CD4-positive, CD25-positive, alpha-beta regulatory T cell (primary cell): ENCODE data around the gene SCGB3A2. TPM values are rescaled to one million over a fixed set of nuclear protein-coding genes. Genes with fewer than 3 reads are reported as not detected.

Experiments used
- ATAC-seq, 2 donors: fragments of 150-1000 bp; cut with Tn5 transposase; one replicate each; pipeline ENCODE4 v1.10.0; 2021; ENCODE audit warnings: low read depth in 2 of 2, moderate number of reproducible peaks in 2 of 2, moderate library complexity in 1 of 2
- DNase-seq, 3 donors: peaks; one replicate each; pipeline versions ENCODE4 v3.0.0 to v3.0.0-alpha.2; 2012 to 2022; ENCODE audit warnings: mixed read lengths in 1 of 3
- H3K27ac ChIP-seq: one replicate; pipeline ENCODE4 v1.7.0; 2013; ENCODE audit warnings: mild to moderate bottlenecking, low read length; ENCODE audit not compliant: insufficient read depth, poor library complexity, severe bottlenecking
- H3K27me3 ChIP-seq: one replicate; pipeline ENCODE4 v1.7.0; 2013; ENCODE audit warnings: low read length; ENCODE audit not compliant: control insufficient read depth, insufficient read depth
- H3K36me3 ChIP-seq: one replicate; pipeline ENCODE4 v1.7.0; 2013; ENCODE audit warnings: mild to moderate bottlenecking, low read length, moderate library complexity; ENCODE audit not compliant: control insufficient read depth, insufficient read depth
- H3K4me1 ChIP-seq: 2 replicates; pipeline ENCODE4 v1.7.0; 2013; ENCODE audit warnings: mild to moderate bottlenecking, low read length; ENCODE audit not compliant: insufficient read depth, control insufficient read depth, poor library complexity, severe bottlenecking
- H3K4me3 ChIP-seq: one replicate; pipeline ENCODE4 v1.7.0; 2013; ENCODE audit warnings: low read depth, mild to moderate bottlenecking, low read length, moderate library complexity
- H3K9me3 ChIP-seq, 2 experiments: 1 replicate in 1 of 2; 2 replicates in 1 of 2; pipeline ENCODE4 v1.7.0; 2013; ENCODE audit warnings: low read length in 2 of 2, mild to moderate bottlenecking in 1 of 2, moderate library complexity in 1 of 2; ENCODE audit not compliant: control insufficient read depth in 2 of 2
- H3K27ac Mint-ChIP-seq, 3 donors: one replicate each; pipeline ENCODE4 v1.8.0; 2020 to 2022; ENCODE audit warnings: mild to moderate bottlenecking in 3 of 3, mixed read lengths in 3 of 3, moderate library complexity in 2 of 3
- H3K27me3 Mint-ChIP-seq: one replicate; pipeline ENCODE4 v1.8.0; 2022; ENCODE audit warnings: mild to moderate bottlenecking, mixed read lengths
- H3K36me3 Mint-ChIP-seq: one replicate; pipeline ENCODE4 v1.8.0; 2020; ENCODE audit warnings: mixed read lengths
- H3K4me1 Mint-ChIP-seq, 4 donors: one replicate each; pipeline ENCODE4 v1.8.0; 2020 to 2022; ENCODE audit warnings: mixed read lengths in 4 of 4, mild to moderate bottlenecking in 1 of 4
- H3K4me3 Mint-ChIP-seq, 4 donors: one replicate each; pipeline ENCODE4 v1.8.0; 2020 to 2022; ENCODE audit warnings: mild to moderate bottlenecking in 4 of 4, mixed read lengths in 4 of 4, moderate library complexity in 3 of 4
- H3K9me3 Mint-ChIP-seq, 7 donors: one replicate each; pipeline ENCODE4 v1.8.0; 2020 to 2022; ENCODE audit warnings: mixed read lengths in 7 of 7, mild to moderate bottlenecking in 3 of 7, moderate library complexity in 2 of 7
- polyA plus RNA-seq, 4 donors: library from polyadenylated mRNA; unstranded; fragments of 300-500 nt; fragmentation: Illumina TruSeq; gene quantifications; one replicate each; pipeline ENCODE4 v1.2.3, GENCODE V29; 2021
- total RNA-seq: library from RNA; stranded (reverse); gene quantifications from one replicate; pipeline ENCODE4 v1.2.3, GENCODE V29; 2022

Gene SCGB3A2
- total and polyA plus RNA-seq, 5 donors from 2014 or later = not detected

DNA sequence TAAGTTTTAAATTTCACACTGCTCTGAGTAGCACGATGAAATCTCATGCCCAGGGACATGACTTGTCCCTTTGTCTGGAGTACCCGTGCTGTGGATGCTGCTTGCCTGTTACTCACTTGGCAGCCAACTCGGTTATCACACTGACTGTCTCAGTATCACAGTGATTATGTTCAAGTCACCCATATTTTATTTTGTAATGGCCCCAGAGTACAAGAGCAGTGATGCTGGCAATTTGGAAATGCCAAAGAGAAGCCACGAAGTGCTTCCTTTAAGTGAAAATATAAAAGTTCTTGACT is 22.8 kb upstream of the SCGB3A2 start:
- DNase-seq (no peak), ATAC-seq (no peak)
- Mint-ChIP-seq H3K4me3 (no peak overlapping the region), H3K27ac (no peak overlapping the region), H3K36me3 (no peaks in the 10 kb centered on the region), H3K27me3 (peaks cover 8% of the 10 kb centered on the region), H3K4me1 (peaks cover 0 to 5% (median 0%) of the 10 kb centered on the region in 4 donors), H3K9me3 (peaks cover 0 to 2% (median 0%) of the 10 kb centered on the region in 7 donors)
- H3K27ac ChIP-seq = no peak overlapping the region
- no peak overlapping the region for H3K4me3 ChIP-seq
- peaks cover 6% of the 10 kb centered on the region for H3K27me3 ChIP-seq
- no peaks in the 10 kb centered on the region for H3K9me3 ChIP-seq
- H3K4me1 ChIP-seq = no peaks in the 10 kb centered on the region
- no peaks in the 10 kb centered on the region for H3K36me3 ChIP-seq

DNA sequence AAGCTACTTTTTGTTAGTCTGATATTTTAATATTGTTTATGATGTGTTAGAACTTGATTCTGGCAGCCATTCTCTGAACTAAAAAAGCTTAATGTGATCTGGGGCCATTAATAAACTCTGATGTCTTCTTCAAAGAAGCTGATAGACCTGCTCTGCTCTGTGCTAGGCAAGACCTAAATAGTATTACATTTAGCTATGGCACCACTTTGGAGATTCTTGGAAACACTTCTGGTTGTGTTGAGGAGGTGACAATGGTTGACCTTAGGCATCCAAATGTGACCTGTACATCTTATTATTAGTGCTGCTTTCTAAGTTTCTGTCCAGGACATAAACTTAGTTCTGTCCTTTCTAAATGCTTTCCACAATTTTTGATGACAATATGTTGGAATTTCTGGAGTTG is 21.7 kb upstream of the SCGB3A2 start:
- Mint-ChIP-seq H3K27me3 (peaks cover 8% of the 10 kb centered on the region), H3K9me3 (peaks cover 0 to 2% (median 0%) of the 10 kb centered on the region in 7 donors), H3K4me3 (no peak overlapping the region), H3K27ac (no peak overlapping the region), H3K4me1 (peaks cover 0 to 5% (median 0%) of the 10 kb centered on the region in 4 donors), H3K36me3 (no peaks in the 10 kb centered on the region)
- Histone ChIP-seq H3K27ac (no peak overlapping the region), H3K9me3 (no peaks in the 10 kb centered on the region), H3K4me1 (no peaks in the 10 kb centered on the region), H3K4me3 (no peak overlapping the region), H3K27me3 (peaks cover 6% of the 10 kb centered on the region), H3K36me3 (no peaks in the 10 kb centered on the region)
- ATAC-seq = no peak
- no peak for DNase-seq

DNA sequence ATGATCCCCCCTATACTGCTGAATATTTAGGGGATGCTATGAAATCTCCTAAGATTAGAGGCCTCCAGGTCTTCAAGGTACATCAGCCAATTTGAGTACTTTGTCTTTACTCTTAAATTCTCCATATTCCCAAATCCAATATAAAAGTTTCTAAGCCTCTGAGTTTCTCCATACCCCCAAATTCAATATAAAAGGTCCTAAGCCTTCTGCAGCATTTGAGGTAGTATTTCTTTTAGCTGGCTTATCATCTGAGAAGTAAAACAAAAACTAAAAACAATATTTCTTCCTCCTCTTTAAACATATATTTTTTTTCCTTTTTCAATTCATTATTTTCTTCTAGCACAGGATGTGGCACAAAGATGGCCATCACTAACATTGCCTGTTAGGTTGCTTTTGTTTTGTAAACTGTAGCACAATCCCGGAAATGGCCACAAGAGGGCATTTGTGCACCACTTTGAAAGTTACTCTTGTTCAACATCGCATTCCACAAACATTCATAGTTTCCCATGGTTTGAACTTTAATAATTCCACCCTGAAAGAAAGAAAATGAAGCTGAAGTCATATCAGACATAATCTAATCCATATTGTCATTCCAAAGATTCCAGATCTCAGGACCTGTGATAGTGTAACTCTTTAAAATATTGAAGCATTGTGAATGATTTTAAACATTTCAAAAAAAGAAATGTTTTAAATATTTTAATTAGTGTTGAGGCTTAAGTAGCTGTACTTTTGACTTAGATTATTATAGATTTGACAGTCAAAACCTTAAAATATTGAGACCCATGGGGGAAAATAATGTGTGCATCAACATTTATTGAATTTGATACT is 21.0 kb upstream of the SCGB3A2 start:
- ATAC-seq (peak in 1 of 2 donors; percentile 37), DNase-seq (peak; percentile 2 to 51 (median 9))
- no peaks in the 10 kb centered on the region for H3K9me3 ChIP-seq
- Mint-ChIP-seq H3K27ac (no peak overlapping the region), H3K4me1 (peaks cover 0 to 5% (median 0%) of the 10 kb centered on the region in 4 donors), H3K4me3 (no peak overlapping the region), H3K27me3 (peaks cover 8% of the 10 kb centered on the region), H3K9me3 (peaks cover 0 to 2% (median 0%) of the 10 kb centered on the region in 7 donors), H3K36me3 (no peaks in the 10 kb centered on the region)
- no peaks in the 10 kb centered on the region for H3K4me1 ChIP-seq
- no peaks in the 10 kb centered on the region for H3K36me3 ChIP-seq
- H3K27me3 ChIP-seq = peaks cover 6% of the 10 kb centered on the region
- no peak overlapping the region for H3K4me3 ChIP-seq
- no peak overlapping the region for H3K27ac ChIP-seq

- peaks cover 8% of the 10 kb centered on the region for H3K27me3 Mint-ChIP-seq
- no peaks in the 10 kb centered on the region for H3K36me3 Mint-ChIP-seq
- no peak overlapping the region for H3K4me3 ChIP-seq
- ATAC-seq (no peak), DNase-seq (no peak)
- peaks cover 4% of the 10 kb centered on the region for H3K27me3 ChIP-seq
- no peaks in the 10 kb centered on the region for H3K36me3 ChIP-seq
- no peak overlapping the region for H3K27ac ChIP-seq
- H3K4me3 Mint-ChIP-seq = no peak overlapping the region
- H3K9me3 ChIP-seq = no peaks in the 10 kb centered on the region
- H3K27ac Mint-ChIP-seq = no peak overlapping the region
- peaks cover 0 to 2% (median 0%) of the 10 kb centered on the region in 7 donors for H3K9me3 Mint-ChIP-seq
- H3K4me1 ChIP-seq = no peaks in the 10 kb centered on the region
- peaks cover 0 to 5% (median 0%) of the 10 kb centered on the region in 4 donors for H3K4me1 Mint-ChIP-seq
These were observed 19.9 kb upstream of the SCGB3A2 start for GRCh38 chr5:147858565-147858964.

DNA sequence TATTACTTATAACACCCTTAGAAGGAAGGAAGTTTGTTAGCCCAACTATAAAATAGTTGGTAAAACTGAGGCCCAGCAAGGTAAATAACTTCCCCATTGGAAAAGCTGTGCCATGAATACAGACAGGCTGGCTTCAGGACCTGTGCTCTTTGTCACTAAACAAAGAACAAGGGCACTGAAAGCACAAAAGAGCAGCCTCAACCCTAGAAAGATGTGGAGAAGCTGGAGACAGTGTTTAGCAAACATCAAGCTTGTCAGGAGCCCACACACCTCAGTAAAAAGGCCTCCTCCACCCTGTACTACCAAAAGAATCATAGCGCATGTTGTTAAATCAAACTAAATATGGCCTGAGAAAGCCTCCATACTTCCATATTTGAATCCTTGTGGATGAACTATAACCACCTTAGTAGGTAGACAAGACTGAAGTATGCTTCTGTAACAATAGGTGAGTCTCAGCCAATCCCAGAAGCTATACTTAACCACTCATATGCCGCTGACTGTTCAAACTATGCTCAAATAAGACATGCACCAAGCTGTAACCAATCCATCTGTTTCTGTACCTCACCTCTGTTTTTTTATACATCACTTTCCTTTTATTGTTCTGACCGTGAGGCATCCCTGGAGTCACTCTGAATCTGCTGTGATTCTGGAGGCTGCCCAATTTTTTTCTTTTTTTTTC is 18.4 kb upstream of the SCGB3A2 start:
- Mint-ChIP-seq H3K4me3 (no peak overlapping the region), H3K27me3 (peaks cover 8% of the 10 kb centered on the region), H3K4me1 (peaks cover 0 to 5% (median 0%) of the 10 kb centered on the region in 4 donors), H3K36me3 (no peaks in the 10 kb centered on the region), H3K27ac (no peak overlapping the region), H3K9me3 (peaks cover 0 to 4% (median 0%) of the 10 kb centered on the region in 7 donors)
- DNase-seq = no peak
- Histone ChIP-seq H3K4me3 (no peak overlapping the region), H3K9me3 (no peaks in the 10 kb centered on the region), H3K4me1 (no peaks in the 10 kb centered on the region), H3K27me3 (peaks cover 4% of the 10 kb centered on the region), H3K27ac (no peak overlapping the region), H3K36me3 (no peaks in the 10 kb centered on the region)
- no peak for ATAC-seq

GRCh38 chr5:147860641-147861025 is 17.9 kb upstream of the SCGB3A2 start:
- ATAC-seq = no peak
- Mint-ChIP-seq H3K4me1 (peaks cover 0 to 5% (median 0%) of the 10 kb centered on the region in 4 donors), H3K4me3 (no peak overlapping the region), H3K27ac (no peak overlapping the region), H3K9me3 (peaks cover 0 to 4% (median 0%) of the 10 kb centered on the region in 7 donors), H3K27me3 (peaks cover 8% of the 10 kb centered on the region), H3K36me3 (no peaks in the 10 kb centered on the region)
- Histone ChIP-seq H3K27ac (no peak overlapping the region), H3K9me3 (no peaks in the 10 kb centered on the region), H3K4me3 (no peak overlapping the region), H3K4me1 (no peaks in the 10 kb centered on the region), H3K27me3 (peaks cover 4% of the 10 kb centered on the region), H3K36me3 (no peaks in the 10 kb centered on the region)
- no peak for DNase-seq

- Mint-ChIP-seq H3K27ac (no peak overlapping the region), H3K9me3 (peaks cover 0 to 4% (median 0%) of the 10 kb centered on the region in 7 donors), H3K4me1 (no peaks in the 10 kb centered on the region), H3K4me3 (no peak overlapping the region), H3K36me3 (no peaks in the 10 kb centered on the region), H3K27me3 (peaks cover under 1% of the 10 kb centered on the region)
- Histone ChIP-seq H3K27ac (no peak overlapping the region), H3K4me1 (no peaks in the 10 kb centered on the region), H3K4me3 (no peak overlapping the region), H3K27me3 (peaks cover under 1% of the 10 kb centered on the region), H3K9me3 (no peaks in the 10 kb centered on the region), H3K36me3 (no peaks in the 10 kb centered on the region)
- no peak for ATAC-seq
- no peak for DNase-seq
These were observed 14.9 kb upstream of the SCGB3A2 start for GRCh38 chr5:147863454-147864158.
